ENCODE data around the gene RNF14.

RNF14 gene

DNA sequence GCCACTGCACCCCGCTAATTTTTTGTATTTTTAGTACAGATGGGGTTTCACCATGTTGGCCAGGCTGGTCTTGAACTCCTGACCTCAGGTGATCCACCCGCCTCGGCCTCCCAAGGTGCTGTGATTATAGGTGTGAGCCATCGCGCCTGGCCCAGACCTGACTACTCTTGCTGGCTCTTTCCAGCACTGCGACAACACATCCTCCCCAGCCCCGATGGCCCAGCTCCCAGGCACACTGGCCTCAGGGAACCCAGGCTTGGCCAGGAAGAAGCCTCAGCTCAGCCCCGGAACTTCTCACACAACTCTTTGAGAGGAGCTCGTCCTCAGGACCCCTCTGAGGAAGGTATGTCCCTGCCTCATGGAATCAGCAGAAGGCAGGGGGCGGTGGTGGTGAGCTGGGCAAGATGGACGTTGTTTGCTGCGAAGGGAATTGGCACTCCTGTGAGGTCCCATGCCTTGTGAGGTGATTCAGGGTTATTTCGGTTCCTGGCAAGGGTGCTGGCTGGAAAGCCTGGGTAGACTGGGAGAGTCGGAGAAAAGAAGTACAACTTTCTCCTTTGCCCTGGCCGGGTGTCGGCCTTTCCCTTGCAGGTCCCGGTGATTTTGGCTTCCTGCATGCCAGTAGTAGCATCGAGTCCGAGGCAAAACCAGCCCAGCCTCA, 39.4 kb upstream of the RNF14 start:
- H3K27ac ChIP-seq: no peak overlapping the region
- TF ChIP-seq ZFX (IDR thresholded peaks at IDR 0.05): no peak
- TF ChIP-seq, protein P1, sequence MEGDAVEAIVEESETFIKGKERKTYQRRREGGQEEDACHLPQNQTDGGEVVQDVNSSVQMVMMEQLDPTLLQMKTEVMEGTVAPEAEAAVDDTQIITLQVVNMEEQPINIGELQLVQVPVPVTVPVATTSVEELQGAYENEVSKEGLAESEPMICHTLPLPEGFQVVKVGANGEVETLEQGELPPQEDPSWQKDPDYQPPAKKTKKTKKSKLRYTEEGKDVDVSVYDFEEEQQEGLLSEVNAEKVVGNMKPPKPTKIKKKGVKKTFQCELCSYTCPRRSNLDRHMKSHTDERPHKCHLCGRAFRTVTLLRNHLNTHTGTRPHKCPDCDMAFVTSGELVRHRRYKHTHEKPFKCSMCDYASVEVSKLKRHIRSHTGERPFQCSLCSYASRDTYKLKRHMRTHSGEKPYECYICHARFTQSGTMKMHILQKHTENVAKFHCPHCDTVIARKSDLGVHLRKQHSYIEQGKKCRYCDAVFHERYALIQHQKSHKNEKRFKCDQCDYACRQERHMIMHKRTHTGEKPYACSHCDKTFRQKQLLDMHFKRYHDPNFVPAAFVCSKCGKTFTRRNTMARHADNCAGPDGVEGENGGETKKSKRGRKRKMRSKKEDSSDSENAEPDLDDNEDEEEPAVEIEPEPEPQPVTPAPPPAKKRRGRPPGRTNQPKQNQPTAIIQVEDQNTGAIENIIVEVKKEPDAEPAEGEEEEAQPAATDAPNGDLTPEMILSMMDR (conservative IDR thresholded peaks at IDR 0.05): no peak

DNA sequence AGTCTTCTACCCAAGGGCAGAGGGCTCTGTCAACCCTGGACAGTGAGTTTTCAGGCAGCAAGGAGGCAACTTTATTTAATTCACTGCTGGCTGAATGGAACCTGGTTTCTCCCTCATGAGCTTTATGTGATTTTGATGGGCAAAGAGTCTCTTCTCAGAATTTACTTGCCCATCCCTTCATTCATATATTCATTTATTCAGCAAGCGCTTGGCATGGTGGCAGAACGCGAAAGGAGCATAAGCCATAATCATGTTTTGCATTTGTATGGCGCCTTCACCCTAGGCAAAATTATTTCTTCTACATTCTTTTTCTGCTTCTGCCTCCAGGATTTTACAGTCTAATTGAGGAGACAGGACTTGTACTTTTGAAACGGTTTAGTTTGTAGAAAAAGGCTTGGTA, 37.2 kb upstream of the RNF14 start:
- TF ChIP-seq, protein P1 (conservative IDR thresholded peaks at IDR 0.05): no peak
- no peak for TF ChIP-seq ZFX (IDR thresholded peaks at IDR 0.05)
- no peak overlapping the region for H3K27ac ChIP-seq

DNA sequence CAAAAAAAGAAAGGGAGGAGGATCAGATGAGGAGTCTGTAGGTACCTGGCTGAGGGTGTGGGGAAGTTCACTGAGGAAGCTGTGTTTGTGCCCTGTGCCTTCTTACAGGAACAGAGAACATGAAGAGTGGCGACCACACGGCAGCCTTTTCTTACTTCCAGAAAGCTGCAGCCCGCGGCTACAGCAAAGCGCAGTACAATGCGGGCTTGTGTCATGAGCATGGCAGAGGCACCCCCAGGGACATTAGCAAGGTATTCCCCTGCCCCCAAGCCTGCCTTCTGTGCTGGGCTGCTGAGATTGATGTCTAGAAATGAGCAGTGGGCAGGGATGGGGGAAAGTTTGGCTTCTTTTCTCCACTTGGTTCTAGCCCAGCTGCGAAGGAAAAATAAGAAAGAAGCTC, 35.8 kb upstream of the RNF14 start:
- TF ChIP-seq, protein P1 (conservative IDR thresholded peaks at IDR 0.05): no peak
- TF ChIP-seq ZFX (IDR thresholded peaks at IDR 0.05): no peak
- H3K27ac ChIP-seq: no peak overlapping the region

DNA sequence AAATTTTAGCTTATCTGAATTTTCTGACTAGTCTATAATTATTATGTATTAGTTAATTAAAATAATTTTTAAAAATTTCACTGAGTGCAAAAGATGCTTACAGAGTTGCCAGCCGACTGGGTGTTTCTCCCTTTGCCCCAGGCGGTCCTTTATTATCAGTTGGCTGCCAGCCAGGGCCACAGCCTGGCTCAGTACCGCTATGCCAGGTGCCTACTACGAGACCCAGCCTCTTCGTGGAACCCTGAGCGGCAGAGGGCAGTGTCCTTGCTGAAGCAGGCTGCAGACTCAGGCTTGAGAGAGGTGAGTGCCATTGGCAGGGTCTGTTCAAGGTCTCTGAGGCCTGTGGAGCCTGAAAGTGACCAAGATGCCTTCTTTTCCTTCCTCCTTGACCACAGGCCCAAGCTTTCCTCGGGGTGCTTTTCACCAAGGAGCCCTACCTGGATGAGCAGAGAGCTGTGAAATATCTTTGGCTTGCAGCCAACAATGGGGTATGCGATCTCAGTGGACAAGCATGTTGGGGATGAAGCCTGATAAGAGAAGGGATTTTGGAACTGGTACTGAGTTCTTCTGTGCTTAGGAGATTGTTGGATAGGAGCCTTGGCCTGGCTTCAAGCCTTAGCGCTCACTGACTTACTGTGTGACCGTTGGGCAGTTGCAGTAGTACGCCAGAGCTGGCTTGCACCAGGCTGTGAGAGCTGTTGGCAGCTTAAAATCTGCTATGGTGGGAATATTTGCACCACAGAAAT, 34.6 kb upstream of the RNF14 start:
- TF ChIP-seq, protein P1 (conservative IDR thresholded peaks at IDR 0.05): no peak
- no peak for TF ChIP-seq ZFX (IDR thresholded peaks at IDR 0.05)

DNA sequence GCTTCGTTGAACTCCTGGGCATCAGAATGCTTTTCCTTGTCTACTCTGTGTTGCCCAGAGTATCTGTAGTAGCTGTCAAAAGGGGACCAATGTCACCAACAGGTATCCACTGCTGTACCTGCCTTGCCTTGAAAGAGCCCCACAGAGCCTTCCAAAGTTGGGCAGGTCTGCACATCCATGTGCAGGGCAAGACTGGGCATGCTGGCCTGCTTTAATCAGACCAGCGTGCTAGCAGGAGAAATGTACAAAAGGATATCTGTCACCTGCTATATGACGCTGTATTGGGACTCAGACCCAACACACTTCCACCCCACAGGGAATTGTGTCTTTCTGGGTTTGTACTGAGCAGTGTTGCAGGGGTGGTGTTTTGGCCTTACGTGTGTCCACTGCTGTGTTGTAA, 33.4 kb upstream of the RNF14 start:
- no peak overlapping the region for H3K27ac ChIP-seq
- TF ChIP-seq ZFX (IDR thresholded peaks at IDR 0.05): no peak
- TF ChIP-seq, protein P1 (conservative IDR thresholded peaks at IDR 0.05): no peak

More for the DNA sequence above, 34.6 kb upstream of the RNF14 start:
- no peak overlapping the region for H3K27ac ChIP-seq

DNA sequence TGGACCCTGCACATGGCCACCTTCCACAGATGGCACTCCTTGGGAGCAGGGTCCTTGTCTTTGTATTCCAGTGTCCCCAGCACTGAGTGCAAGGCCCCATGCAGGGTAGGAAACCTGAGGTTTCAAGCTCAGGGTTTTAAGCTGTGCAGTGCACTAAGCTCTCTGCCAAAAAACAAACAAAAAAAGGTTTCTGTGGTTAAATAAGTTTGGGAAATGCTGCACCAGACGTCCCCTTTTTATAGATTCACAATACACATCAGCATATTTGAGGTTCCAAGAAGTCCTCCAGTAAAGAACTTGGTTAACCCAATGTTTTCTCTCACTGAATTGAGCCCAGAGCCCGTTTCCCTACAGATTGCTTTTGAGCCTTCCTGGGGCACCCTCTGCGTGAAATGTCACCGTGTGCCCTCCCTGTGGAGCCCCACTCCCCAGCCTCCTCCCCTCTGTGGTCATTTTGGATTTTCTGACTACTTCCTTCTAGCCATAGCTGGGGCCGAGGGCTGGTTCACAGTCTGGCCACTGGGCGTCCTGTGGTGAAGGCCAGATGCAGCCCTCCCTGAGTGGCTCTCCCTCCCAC, 28.1 kb upstream of the RNF14 start:
- TF ChIP-seq, protein P1 (conservative IDR thresholded peaks at IDR 0.05): no peak
- no peak for TF ChIP-seq ZFX (IDR thresholded peaks at IDR 0.05)
- H3K27ac ChIP-seq: no peak overlapping the region

DNA sequence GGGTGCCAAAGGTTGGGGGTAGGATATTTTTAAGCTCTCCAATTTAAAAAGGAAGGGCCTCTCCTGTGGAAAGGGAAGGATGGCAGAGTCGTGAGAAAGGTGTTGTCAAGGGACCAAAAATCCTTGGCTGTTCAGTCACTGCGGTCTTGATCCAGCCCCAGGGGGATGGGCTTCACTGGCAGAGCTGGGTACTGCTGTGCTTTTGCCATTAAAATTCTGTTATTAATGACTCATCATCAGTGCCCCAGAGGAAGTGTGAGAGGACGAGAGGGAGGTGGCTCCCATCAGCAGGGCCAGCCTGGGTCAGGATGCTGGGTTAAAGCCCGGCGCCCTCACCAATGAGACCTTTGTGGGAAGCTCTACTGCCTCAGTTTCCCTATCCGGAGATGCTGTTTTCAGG, 27.6 kb upstream of the RNF14 start:
- TF ChIP-seq ZFX (IDR thresholded peaks at IDR 0.05): no peak
- TF ChIP-seq, protein P1 (conservative IDR thresholded peaks at IDR 0.05): no peak
- no peak overlapping the region for H3K27ac ChIP-seq

Measured in C4-2B (cell line).